Measurements from ENCODE around the gene PCDHGA1.

DNA sequence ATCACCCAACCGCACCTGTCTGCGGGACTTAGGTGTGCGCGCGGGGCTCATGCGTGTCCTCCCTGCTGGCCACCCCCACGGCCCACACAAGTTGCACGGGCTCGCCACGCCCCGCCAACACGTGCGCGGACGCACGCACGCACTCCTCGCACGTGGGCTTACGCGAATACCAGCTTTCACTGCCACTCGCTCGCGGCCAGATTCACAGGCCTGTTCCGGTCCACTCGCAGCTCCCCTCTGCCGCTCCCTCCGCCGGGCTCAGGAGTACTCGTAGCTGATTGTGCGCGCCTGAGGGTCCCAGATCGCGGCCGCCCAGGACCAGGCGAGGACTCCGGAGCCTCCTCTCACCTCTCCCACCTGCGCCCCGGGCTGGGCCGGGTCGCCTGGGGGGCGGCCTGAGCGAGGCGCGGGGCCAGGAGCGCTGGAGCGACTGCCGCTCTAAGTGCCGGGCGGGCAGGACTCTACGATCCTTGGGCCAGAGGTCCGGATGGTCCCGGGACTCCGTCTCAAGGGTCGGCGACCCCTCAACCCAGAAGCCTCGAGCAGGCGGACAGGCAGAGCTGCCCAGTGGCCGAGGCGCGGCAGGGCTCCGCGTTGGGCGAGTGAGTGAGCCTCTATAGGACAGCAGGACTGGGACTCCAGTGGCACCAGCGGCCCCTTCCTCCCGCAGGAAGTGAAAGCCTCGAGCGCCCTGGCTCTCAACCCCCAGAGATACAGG, 162.0 kb downstream of the PCDHGA1 start:
- no peak for TF ChIP-seq EZH2 (IDR thresholded peaks at IDR 0.05; ENCODE audit: borderline replicate concordance, insufficient read depth, low read depth, low read length, poor library complexity, severe bottlenecking)
- no peak for TF ChIP-seq CTCF (IDR thresholded peaks at IDR 0.05)
